T-helper 1 cell (primary cell): Measurements from ENCODE around the gene ATP2C1.
"Not testable (repeated sequence)": the region's sequence is repeated elsewhere in the genome, so short reads cannot be mapped to it uniquely, and the experiment has no call there.

Experiments used
- DNase-seq, 5 donors: peaks; one replicate each; pipeline ENCODE4 v3.0.0-alpha.2; 2012 to 2020
- total RNA-seq, 4 donors: gene quantifications; one replicate each; lab custom pipeline; 2026; lab: John Stamatoyannopoulos, UW

ATP2C1 gene, protein sequence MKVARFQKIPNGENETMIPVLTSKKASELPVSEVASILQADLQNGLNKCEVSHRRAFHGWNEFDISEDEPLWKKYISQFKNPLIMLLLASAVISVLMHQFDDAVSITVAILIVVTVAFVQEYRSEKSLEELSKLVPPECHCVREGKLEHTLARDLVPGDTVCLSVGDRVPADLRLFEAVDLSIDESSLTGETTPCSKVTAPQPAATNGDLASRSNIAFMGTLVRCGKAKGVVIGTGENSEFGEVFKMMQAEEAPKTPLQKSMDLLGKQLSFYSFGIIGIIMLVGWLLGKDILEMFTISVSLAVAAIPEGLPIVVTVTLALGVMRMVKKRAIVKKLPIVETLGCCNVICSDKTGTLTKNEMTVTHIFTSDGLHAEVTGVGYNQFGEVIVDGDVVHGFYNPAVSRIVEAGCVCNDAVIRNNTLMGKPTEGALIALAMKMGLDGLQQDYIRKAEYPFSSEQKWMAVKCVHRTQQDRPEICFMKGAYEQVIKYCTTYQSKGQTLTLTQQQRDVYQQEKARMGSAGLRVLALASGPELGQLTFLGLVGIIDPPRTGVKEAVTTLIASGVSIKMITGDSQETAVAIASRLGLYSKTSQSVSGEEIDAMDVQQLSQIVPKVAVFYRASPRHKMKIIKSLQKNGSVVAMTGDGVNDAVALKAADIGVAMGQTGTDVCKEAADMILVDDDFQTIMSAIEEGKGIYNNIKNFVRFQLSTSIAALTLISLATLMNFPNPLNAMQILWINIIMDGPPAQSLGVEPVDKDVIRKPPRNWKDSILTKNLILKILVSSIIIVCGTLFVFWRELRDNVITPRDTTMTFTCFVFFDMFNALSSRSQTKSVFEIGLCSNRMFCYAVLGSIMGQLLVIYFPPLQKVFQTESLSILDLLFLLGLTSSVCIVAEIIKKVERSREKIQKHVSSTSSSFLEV
- total RNA-seq, result 53.3 to 71.5 (median 69.4) reads per million in 4 donors

DNA sequence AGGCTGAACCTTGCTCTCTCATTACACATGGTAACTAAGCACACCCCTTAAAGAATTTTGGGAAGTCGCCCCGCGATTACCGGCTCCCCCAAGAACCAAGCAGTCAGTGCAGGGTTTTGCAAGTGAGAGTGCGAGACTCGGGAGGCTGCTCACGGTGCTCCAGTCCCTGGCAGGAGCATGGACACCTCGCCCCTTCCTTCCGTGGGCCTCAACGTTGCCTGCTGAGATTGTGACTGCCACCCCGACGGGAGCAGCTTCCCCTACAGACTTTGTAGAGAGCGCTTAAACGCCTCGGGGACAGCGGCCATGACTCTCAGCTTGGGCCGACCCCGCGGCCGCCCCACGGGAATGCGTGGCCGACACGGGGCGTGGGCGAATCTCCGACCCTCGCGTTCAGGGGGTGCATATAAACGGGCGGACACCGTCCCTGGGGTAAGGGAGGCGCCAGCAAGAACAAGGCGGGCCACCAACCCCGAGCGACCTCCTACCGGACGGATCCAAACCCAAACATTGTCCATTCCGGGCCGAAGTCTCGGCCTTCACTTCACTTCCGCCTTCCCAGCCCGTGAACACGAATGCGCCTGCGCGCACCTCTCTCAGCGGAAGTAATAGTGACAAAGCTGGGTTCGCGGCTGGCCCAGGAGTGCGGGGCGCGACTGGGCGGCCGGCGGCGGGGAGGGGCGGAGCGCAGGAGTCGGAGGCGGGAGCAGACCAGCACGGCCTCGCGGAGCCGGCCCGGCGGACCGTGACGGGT lies at the start of gene ATP2C1:
Gene ATP2C1 (plus strand): TSS at position 709 of the 754 bp plus-strand sequence. CDS start 686 bp downstream, outside the sequence.
- peak; percentile 83 to 93 (median 87) for DNase-seq

GRCh38 chr3:130844462-130844861 lies 49.4 kb upstream of the ATP2C1 start:
- no peak for DNase-seq

GRCh38 chr3:130846181-130846580 lies 47.7 kb upstream of the ATP2C1 start:
- no peak for DNase-seq

- DNase-seq, result peak in 1 of 5 donors; percentile 19
These were observed 44.8 kb upstream of the ATP2C1 start for GRCh38 chr3:130849091-130849552.

- DNase-seq, result peak in 3 of 5 donors; percentile 2 to 92 (median 3)
These were observed 43.7 kb upstream of the ATP2C1 start for GRCh38 chr3:130850044-130850797.

DNA sequence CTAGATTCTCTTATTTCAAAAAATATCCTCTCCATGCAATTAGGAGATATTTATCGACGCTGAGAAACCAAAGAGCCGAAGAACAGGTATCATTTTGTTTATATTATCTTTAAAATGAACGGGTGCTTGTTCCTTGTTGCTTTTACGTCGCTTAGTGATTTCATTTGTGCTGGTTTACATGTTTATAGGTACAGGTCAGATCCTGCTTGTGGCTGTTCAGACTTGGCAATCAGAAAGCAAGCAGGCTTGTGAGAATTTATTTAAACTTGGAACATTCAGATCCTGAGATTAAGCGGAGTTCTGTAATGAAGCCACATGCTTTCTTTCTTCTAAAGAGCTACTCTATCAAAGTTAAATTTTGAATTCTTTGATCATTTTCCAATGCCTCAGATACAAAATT lies 43.0 kb upstream of the ATP2C1 start:
- peak in 1 of 5 donors; percentile 36 for DNase-seq

DNA sequence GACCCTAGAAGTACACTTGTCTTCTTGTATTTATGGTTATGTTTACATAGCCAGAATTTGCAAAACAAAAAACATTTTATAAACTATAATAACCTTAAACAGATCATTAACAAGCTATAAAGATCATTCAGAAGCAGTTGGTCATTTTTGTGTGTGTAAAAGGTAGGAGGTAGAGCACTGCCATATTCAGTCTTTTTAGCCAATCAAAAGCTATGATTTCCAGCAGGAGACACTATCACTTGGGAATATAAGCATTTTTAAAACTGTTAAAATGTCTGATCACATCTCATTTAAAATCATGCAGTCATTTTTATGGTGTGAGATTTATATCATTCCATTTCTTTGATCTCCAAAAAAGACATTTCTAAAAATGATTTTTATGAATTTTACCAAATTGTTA lies 42.6 kb upstream of the ATP2C1 start:
- no peak for DNase-seq

DNA sequence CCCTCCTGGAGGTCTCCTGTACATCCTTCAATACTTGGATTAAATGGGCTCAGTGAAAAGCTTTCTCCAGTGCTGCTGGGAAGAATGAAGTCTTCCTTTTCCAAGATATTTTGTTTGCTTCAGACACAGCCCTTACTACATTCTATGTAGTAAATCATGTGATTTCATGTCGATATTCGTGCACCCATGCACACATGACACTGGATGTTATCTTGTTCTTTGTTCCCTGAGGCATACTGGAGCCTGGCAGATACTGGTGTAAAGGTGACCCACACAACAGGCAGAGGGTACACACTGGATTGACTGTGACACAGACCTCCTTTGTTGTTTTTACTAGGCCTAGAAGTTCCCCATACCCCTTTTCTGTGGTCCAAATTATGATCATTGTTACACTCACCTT lies 40.3 kb upstream of the ATP2C1 start:
- peak in 1 of 5 donors; percentile 14 for DNase-seq

- DNase-seq, result peak in 1 of 5 donors; percentile 25
These were observed 39.5 kb upstream of the ATP2C1 start for GRCh38 chr3:130854208-130854864.

- DNase-seq, result peak in 1 of 5 donors; percentile 53
These were observed 36.4 kb upstream of the ATP2C1 start for GRCh38 chr3:130857336-130858026.

- DNase-seq, result not testable (repeated sequence)
These were observed 31.8 kb upstream of the ATP2C1 start for GRCh38 chr3:130862130-130862529.

- no peak for DNase-seq
These were observed 28.4 kb upstream of the ATP2C1 start for GRCh38 chr3:130865489-130865888.

DNA sequence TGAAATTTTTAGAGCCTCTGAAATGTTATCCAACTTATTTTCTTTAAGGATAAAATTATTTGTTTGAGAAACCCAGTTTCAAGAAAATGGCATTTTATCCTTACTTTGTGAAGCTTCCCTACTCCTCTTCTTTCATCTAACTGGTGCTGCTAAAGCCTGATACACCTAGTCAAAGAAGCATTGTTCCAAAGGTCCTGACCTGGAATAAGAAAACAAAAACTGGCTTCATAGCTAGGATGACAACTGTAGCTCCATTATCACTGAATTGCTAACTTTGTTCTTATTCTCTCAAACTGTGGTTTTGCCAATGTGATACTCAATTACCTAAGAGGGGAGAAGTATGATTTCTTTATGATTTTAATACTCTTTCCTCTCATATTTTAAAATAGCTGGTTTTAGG lies 27.6 kb upstream of the ATP2C1 start:
- DNase-seq, result no peak

DNA sequence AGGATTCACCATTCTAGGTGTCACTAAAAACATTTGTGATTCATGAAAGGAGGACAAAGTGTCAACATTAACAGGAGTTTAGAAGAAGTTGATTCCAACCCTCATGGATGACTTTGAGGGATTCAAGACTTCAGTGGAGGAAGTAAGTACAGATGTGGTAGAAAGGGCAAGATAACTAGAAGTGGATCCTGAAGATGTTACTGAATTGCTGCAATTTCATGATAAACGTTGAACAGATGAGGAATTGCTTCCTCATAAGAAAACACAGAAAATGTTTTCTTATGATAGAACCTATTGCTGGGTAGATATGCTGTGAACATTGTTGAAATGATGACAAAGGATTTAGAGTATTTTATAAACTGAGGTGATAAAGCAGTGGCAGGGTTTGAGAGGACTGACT lies 23.5 kb upstream of the ATP2C1 start:
- no peak for DNase-seq

GRCh38 chr3:130876594-130876993 lies 17.3 kb upstream of the ATP2C1 start:
- no peak for DNase-seq

DNA sequence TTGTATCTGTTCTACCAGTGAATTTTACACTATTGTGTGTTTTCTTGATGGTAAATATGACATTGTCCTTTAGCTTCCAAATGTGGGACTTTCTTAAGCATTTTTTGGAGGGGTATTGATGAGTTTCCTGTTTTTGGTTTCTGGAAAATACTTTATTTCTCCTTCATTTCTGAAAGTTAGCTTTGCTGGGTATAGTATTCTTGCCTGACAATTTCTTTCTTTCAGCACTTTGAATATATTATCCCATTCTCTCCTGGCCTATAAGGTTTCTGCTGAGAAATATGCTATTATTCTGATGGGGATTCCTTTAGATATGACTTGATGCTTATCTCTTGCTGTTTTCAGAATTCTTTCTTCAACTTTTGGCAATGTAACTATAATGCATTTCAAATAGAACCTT lies 15.4 kb upstream of the ATP2C1 start:
- DNase-seq, result no peak

DNA sequence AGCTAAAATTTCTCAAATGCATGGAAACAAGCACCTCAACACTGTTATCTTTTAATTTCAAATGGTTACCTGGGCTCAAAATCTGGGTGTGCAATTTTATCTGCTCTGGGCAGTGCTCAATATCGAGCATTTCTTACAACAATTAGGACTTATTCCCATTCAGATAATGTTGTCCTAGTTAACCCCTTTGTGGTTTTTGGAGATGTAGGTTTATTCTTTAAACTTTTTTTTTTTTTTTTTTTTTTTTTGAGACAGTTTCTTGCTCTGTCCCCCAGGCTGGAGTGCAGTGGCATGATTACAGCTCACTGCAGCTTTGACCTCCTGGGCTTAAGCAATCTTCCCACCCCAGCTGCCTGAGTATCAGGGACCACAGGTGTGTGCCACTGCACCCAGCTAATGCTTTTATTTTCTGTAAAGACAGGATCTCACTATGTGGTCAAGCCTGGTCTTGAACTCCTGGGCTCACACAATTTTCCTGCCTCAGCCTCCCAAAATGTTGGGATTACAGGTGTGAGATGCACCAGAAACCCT lies 4.4 kb upstream of the ATP2C1 start:
- no peak for DNase-seq

DNA sequence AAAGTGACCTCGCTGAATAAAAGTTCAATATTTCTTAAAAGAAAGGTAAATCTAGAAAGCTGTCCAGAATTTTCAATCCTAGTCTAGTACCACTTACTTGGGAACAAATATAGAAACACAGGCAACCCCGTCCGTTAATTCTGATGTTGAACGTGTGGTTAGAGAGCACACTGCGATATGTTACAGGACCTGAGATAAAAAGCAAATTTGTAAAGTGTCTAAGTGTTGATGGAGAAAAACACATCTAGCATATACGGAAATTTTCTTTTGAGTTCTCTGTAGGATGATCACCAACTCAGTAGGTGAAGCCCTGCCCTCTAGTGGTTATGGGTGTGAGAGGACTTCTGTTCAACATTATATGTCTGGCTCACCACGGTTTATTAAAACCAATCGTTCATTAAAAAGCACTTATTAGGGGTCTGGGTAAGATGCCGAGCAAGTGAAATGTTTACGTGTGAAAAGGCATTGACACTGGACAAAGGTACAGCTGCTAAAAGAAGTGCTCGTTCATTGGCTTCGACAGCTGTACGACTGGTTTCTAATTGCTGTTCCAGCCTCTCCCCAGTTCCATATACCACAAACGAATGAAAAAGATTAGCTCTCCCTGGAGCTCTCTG lies 1.0 kb upstream of the ATP2C1 start:
- DNase-seq, result peak; percentile 20 to 81 (median 47)

GRCh38 chr3:130894130-130894985 lies 474 bp downstream of the ATP2C1 start:
- DNase-seq, result peak; percentile 38 to 52 (median 41)
